Measurements from ENCODE around the gene OSBPL8.

Gene OSBPL8

DNA sequence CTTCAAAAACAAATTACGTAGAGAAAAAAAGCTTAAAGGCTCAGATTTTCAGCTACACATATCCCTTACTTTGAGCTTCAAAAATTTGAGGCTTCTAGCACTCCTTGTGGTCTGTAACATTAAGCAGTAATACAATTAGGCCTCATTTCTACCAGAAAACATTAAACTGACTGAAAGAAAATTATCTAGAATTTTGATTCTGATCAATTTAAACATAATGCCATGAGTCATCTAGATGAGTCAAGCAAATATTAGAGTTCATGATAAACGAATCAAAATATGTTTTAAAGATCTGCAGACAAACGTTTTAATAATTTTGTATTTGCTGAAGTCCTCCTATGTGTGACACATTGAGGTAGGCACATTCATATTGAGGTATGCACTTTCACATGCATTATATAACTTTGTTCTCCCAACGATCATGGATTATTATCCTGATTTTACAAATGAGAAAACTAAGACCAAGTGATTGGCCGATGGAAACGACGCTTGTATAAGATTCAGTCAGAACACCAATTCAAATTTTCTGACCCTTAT lies 4.3 kb downstream of the OSBPL8 start (continued):
- TF ChIP-seq, protein P1, sequence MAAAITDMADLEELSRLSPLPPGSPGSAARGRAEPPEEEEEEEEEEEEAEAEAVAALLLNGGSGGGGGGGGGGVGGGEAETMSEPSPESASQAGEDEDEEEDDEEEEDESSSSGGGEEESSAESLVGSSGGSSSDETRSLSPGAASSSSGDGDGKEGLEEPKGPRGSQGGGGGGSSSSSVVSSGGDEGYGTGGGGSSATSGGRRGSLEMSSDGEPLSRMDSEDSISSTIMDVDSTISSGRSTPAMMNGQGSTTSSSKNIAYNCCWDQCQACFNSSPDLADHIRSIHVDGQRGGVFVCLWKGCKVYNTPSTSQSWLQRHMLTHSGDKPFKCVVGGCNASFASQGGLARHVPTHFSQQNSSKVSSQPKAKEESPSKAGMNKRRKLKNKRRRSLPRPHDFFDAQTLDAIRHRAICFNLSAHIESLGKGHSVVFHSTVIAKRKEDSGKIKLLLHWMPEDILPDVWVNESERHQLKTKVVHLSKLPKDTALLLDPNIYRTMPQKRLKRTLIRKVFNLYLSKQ (tag by site-specific recombination; IDR thresholded peaks at IDR 0.05; ENCODE audit: borderline replicate concordance): no peak
- TF ChIP-seq ZNF624 (tag by site-specific recombination; IDR thresholded peaks at IDR 0.05) (no peak), ZNF10 (tag by site-specific recombination; IDR thresholded peaks at IDR 0.05) (no peak)
- TF ChIP-seq, protein P2, sequence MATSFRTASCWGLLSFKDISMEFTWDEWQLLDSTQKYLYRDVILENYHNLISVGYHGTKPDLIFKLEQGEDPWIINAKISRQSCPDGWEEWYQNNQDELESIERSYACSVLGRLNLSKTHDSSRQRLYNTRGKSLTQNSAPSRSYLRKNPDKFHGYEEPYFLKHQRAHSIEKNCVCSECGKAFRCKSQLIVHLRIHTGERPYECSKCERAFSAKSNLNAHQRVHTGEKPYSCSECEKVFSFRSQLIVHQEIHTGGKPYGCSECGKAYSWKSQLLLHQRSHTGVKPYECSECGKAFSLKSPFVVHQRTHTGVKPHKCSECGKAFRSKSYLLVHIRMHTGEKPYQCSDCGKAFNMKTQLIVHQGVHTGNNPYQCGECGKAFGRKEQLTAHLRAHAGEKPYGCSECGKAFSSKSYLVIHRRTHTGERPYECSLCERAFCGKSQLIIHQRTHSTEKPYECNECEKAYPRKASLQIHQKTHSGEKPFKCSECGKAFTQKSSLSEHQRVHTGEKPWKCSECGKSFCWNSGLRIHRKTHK (tag by site-specific recombination; IDR thresholded peaks at IDR 0.05): no peak
- TF ChIP-seq, protein P3, sequence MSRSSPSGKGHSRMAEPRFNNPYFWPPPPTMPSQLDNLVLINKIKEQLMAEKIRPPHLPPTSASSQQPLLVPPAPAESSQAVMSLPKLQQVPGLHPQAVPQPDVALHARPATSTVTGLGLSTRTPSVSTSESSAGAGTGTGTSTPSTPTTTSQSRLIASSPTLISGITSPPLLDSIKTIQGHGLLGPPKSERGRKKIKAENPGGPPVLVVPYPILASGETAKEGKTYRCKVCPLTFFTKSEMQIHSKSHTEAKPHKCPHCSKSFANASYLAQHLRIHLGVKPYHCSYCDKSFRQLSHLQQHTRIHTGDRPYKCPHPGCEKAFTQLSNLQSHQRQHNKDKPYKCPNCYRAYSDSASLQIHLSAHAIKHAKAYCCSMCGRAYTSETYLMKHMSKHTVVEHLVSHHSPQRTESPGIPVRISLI (tag by site-specific recombination; IDR thresholded peaks at IDR 0.05): no peak

DNA sequence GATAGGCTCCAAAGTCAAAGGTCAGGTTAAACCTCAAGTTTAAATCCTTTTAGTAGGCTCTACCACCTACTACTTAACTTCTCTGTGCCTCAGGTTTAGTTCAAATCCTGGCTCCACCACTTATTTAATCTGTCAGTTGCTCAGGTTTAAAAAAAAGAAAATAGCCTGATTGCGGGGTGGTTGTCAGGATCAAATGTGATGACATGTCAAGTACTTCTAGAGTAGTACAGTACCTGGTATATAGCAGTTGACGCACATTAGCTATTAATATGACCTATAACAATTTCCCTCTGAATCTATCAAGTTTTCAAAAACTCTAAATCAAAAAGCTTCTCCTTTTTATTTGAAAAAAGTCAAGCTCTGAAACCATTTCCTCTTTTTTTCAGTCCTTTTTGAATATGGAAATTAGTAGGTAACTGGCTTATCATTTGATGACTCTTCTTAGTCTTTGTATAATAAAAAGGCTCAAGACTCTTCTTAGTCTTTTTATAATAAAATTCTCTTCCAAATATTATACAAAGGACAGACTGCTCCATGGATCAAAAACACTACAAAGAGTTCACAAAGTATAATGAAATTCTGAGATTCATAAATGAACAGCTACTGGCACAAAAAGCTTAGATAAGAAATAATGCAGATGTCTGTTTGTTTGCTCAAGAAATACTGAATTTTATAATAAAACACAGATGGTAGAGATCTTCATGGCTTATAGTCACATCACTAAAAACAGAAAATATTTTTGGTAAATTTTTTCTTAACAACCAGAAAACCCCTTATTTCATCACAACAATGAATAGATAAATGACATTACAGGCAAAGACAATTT lies 5.0 kb downstream of the OSBPL8 start:
- ChIA-PET POLR2A (no interaction called here), CTCF (interaction anchor here (0.7 kb wide), 2 partner anchors 207 to 299 kb away, joined by 3 to 4 read pairs; partner anchors contain the start of gene BBS10)
- no peak overlapping the region for H3K4me3 ChIP-seq (ENCODE audit: low read depth, low read length)
- no peaks in the 10 kb centered on the region for H3K36me3 ChIP-seq (ENCODE audit: control insufficient read depth in 2 of 2, insufficient read depth in 1 of 2, low read length in 2 of 2)
- H3K9me3 ChIP-seq (ENCODE audit: control insufficient read depth, insufficient read depth, low read depth, low read length): no peaks in the 10 kb centered on the region
- H3K27ac ChIP-seq (ENCODE audit: extremely low read depth, low read depth, low read length): no peak overlapping the region
- H3K4me1 ChIP-seq (ENCODE audit: control insufficient read depth, insufficient read depth, low read length): peaks cover 2% of the 10 kb centered on the region; the same call in 1 of the 2 replicates
- TF ChIP-seq, protein P4, sequence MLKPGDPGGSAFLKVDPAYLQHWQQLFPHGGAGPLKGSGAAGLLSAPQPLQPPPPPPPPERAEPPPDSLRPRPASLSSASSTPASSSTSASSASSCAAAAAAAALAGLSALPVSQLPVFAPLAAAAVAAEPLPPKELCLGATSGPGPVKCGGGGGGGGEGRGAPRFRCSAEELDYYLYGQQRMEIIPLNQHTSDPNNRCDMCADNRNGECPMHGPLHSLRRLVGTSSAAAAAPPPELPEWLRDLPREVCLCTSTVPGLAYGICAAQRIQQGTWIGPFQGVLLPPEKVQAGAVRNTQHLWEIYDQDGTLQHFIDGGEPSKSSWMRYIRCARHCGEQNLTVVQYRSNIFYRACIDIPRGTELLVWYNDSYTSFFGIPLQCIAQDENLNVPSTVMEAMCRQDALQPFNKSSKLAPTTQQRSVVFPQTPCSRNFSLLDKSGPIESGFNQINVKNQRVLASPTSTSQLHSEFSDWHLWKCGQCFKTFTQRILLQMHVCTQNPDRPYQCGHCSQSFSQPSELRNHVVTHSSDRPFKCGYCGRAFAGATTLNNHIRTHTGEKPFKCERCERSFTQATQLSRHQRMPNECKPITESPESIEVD (tag by site-specific recombination; IDR thresholded peaks at IDR 0.05): 0 out of 2 replicates have a peak, but pooled peaks have one; percentile 21
- no peak for TF ChIP-seq BCL11B (tag by site-specific recombination; IDR thresholded peaks at IDR 0.05; ENCODE audit: low read depth)

DNA sequence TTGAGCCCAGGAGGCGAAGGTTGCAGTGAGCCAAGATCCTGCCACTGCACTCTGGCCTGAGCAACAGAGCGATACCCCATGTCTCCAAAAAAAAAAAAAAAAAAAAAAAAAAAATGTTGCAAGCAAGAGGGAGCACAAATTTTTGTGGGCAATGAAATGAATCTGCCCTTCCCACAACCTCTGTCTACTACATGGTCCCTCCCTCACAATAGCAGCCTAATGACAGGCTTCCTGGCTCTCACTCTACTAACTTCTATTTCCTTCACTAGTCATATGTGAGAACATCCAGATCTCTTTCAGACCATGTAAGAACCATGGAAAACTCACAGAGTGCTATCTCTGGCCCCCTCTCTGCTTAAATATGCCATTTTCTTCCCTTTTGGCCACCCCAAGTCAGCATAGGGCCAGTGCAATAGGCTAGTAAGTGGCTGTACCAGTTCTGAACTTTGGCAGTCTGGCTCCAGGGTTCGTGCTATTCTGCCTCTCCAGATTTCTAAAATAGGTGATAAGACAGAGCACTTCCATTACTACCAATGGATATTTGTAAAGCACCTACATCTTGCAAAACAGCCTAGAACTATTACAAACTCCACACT lies 7.1 kb downstream of the OSBPL8 start:
- H3K9me3 ChIP-seq (ENCODE audit: control insufficient read depth, insufficient read depth, low read depth, low read length): no peaks in the 10 kb centered on the region
- peaks cover 17% of the 10 kb centered on the region for H3K4me1 ChIP-seq (ENCODE audit: control insufficient read depth, insufficient read depth, low read length)
- H3K4me3 ChIP-seq (ENCODE audit: low read depth, low read length): no peak overlapping the region
- TF ChIP-seq, protein P3 (tag by site-specific recombination; IDR thresholded peaks at IDR 0.05): peak; percentile 87
- TF ChIP-seq ZNF174 (tag by site-specific recombination; IDR thresholded peaks at IDR 0.05): no peak
- POLR2A ChIA-PET: no interaction called here
- no peak overlapping the region for H3K27ac ChIP-seq (ENCODE audit: extremely low read depth, low read depth, low read length)
- CTCF ChIA-PET: interaction anchor here (0.6 kb wide), 1 partner anchor 101 kb away, joined by 3 read pairs; no protein-coding TSS in a partner anchor
- H3K36me3 ChIP-seq (ENCODE audit: control insufficient read depth in 2 of 2, insufficient read depth in 1 of 2, low read length in 2 of 2): no peaks in the 10 kb centered on the region

Data from HEK293 (cell line).